Glomerular endothelial cell (primary cell): ENCODE measurements around the gene SLC7A8. TPM values are rescaled to one million over a fixed set of nuclear protein-coding genes. Genes with fewer than 3 reads are reported as not detected.

Experiments used
- DNase-seq: peaks from one replicate; pipeline ENCODE4 v3.0.0-alpha.2; 2011; ENCODE audit warnings: low read depth, low spot score; ENCODE audit errors: extremely low read depth
- total RNA-seq: library from RNA; depleted of rRNA; stranded (reverse); fragments of >200 nt; gene quantifications from 2 replicates; pipeline ENCODE4 v1.2.3, GENCODE V29; 2015

The SLC7A8 gene
- total RNA-seq, 1 donor from 2014 or later = 0.29 TPM

DNA sequence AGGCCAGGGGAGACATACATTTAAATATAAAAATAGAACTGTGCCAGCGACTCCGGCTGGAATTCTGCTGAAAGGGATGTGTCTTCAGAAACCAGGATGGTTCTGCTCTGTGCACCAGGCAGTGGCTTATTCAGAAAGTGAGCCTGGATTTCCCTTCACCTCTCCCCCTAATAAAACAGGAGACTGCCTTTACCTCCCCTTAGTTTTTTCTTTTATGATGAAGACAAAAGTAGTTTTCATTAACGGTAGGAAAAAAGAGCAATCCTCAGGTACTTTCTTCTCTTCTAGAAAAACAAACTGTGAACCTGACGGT lies 346 bp downstream of the SLC7A8 start:
- DNase-seq = no peak

- no peak for DNase-seq
Measured at GRCh38 chr14:23182372-23183157, 895 bp downstream of the SLC7A8 start.

GRCh38 chr14:23181946-23182345 lies 1.5 kb downstream of the SLC7A8 start:
- no peak for DNase-seq

DNA sequence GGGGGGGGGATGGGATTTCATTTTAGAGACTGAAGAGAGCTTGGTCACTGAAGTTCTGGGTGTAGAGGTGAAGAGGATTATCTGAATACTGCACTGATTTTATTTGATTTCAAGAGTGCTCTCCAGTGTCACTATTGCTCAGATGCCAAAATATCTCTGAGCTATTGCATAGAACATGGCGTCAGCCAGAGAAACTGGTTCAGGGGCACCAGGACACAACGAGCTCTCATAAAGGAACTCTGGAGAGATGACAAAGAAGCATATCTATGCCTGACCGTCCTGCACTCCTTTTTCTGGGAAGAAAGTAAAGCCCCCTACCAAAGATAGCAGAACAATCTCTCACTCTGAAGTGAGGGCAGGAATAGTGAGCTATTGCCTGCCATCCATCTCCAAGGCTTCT lies 2.0 kb downstream of the SLC7A8 start:
- no peak for DNase-seq

- DNase-seq = no peak
Measured at GRCh38 chr14:23177181-23177580, 6.3 kb downstream of the SLC7A8 start.

DNA sequence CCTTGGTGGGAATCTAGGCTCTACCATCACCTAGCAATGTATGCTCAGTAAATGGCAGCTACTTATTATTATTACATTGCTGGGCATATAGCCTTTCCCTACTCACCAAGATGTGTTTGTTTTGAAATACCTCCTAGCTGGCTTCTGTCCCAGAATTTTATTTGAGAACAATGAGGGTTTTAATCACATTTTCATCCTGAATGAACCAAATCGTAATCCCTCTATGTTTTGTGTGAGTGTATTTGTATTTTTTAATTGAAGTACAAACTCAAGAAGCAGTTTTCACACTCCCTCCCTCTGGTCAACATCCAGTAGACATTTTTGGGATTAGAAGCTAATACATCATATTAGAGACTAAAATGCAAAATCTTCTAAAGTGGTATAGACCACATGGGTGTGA lies 7.6 kb downstream of the SLC7A8 start:
- DNase-seq = no peak

DNA sequence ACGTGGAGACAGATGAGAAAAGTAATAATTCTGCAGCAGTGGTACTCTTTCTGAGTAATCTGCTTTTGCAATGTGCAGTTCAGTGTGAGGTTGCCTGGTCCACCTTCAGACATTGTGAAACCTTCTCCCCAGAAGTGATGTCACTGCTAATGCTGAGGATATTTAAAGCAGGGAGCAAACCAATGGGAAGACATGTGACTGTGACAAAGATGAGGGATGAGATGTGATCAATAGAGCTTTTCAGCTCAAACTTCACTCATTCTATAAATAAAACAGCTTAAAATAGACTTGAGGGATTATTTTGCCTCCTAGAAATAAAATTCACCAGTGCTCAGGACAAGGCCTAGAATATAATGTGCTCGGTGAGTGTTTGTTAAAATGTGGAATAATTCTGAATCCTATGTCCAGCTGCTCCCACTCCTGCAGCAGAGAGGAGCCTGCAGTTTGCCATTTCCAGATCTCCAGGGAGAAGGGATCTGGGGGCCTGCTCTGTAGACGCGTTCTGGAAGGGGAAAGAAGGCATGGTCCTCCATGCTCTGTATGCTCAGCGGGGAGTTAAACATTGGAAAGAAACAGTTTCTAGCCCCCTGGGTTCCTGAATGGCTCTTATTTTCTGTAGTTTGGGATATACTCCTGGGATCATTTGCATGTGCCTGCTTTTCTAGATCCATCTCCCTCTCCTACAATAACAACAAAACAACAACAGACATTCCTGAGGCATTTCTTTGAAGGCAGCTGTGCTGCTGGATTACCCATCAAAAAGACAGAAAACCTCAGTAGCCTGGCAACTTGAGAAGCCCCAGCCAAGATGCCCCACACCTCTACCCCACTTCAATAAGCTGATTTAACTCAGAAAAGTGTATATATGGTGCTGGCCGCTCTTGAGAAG lies 8.9 kb downstream of the SLC7A8 start:
- no peak for DNase-seq

DNA sequence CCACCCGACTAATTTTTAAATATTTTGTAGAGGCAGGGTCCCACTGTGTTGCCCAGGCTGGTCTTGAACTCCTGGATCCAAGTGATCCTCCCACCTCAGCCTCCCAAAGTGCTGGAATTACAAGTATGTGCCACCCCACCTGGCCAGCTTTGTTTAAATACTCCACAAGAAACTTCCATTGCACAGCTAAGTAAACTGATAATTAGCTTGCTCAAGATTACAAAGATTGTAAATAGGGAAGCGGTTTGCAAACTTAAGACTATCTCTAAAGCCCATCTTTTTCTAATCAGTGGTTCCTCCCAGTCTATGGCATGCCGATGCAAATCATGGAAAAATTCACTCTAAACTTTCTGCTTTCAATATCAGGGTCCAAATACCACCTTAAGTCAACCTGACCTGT lies 9.7 kb downstream of the SLC7A8 start:
- DNase-seq = no peak

GRCh38 chr14:23173031-23173430 lies 10.4 kb downstream of the SLC7A8 start:
- no peak for DNase-seq

- DNase-seq = no peak
Measured at GRCh38 chr14:23172574-23172973, 10.9 kb downstream of the SLC7A8 start.

- no peak for DNase-seq
Measured at GRCh38 chr14:23172096-23172495, 11.4 kb downstream of the SLC7A8 start.

GRCh38 chr14:23171222-23171975 lies 12.1 kb downstream of the SLC7A8 start:
- DNase-seq = no peak

DNA sequence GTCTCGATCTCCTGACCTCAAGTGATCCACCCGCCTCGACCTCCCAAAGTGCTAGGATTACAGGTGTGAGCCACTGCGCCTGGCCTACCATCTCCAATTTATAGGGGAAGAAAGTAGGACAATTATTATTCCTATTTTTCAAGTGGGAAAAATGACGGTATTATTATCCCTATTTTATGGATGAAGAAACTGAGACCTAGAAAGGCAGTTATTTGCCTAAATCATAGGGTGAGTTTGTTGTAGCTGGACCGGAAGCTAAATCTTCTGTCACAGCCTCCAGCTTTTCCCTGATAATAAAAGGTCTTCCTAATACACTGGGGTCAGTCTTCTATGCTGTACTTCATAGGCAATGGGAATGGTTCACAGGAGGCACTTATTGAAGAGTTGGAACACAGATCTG lies 13.8 kb downstream of the SLC7A8 start:
- DNase-seq = no peak

GRCh38 chr14:23168246-23168645 lies 15.2 kb downstream of the SLC7A8 start:
- no peak for DNase-seq

- no peak for DNase-seq
Measured at GRCh38 chr14:23167116-23167847, 16.2 kb downstream of the SLC7A8 start.

GRCh38 chr14:23164949-23165348 lies 18.5 kb downstream of the SLC7A8 start:
- no peak for DNase-seq

- no peak for DNase-seq
Measured at GRCh38 chr14:23164250-23164649, 19.2 kb downstream of the SLC7A8 start.

GRCh38 chr14:23163830-23164229 lies 19.6 kb downstream of the SLC7A8 start:
- DNase-seq = no peak

DNA sequence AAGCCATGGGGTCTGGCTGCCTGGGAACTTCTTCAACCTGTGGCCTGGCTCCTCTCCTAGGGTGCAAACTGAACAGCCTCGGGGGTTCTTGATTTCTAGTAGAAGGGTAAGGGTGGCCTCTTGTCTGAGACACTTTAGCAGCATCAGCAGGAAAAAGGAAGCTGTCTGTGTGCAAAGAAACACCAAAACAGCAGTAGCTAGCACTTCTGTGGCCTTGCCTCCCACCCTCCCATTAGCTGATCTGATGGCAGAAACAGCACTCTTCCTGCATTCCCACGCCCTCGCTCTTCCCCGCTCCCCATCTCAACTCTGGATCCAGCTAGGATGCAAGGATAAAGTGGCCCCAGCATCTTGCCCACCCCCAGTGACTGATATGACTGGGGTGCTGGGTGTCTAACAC lies 20.7 kb downstream of the SLC7A8 start:
- no peak for DNase-seq

- DNase-seq = no peak
Measured at GRCh38 chr14:23162005-23162404, 21.5 kb downstream of the SLC7A8 start.
